ENCODE results near the gene CACNA2D1.

CACNA2D1 gene

GRCh38 chr7:82443547-82444219, at the start of gene CACNA2D1:
TSS of gene CACNA2D1 (minus strand) at chr7:82443777.
- peak; percentile 94 for DNase-seq (ENCODE audit: low read depth)
- TF ChIP-seq, protein P1, sequence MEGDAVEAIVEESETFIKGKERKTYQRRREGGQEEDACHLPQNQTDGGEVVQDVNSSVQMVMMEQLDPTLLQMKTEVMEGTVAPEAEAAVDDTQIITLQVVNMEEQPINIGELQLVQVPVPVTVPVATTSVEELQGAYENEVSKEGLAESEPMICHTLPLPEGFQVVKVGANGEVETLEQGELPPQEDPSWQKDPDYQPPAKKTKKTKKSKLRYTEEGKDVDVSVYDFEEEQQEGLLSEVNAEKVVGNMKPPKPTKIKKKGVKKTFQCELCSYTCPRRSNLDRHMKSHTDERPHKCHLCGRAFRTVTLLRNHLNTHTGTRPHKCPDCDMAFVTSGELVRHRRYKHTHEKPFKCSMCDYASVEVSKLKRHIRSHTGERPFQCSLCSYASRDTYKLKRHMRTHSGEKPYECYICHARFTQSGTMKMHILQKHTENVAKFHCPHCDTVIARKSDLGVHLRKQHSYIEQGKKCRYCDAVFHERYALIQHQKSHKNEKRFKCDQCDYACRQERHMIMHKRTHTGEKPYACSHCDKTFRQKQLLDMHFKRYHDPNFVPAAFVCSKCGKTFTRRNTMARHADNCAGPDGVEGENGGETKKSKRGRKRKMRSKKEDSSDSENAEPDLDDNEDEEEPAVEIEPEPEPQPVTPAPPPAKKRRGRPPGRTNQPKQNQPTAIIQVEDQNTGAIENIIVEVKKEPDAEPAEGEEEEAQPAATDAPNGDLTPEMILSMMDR (conservative IDR thresholded peaks at IDR 0.05; ENCODE audit: low read depth, low read length), result no peak
- H3K4me3 ChIP-seq (ENCODE audit: low read depth, low read length), result peak within 1 kb of the TSS; percentile 84

GRCh38 chr7:82481499-82482097, 38.0 kb upstream of the CACNA2D1 start:
- DNase-seq (ENCODE audit: low read depth), result peak; percentile 66
- TF ChIP-seq, protein P1 (conservative IDR thresholded peaks at IDR 0.05; ENCODE audit: low read depth, low read length), result peak; percentile 76
- H3K4me3 ChIP-seq (ENCODE audit: low read depth, low read length), result no peak overlapping the region

DNA sequence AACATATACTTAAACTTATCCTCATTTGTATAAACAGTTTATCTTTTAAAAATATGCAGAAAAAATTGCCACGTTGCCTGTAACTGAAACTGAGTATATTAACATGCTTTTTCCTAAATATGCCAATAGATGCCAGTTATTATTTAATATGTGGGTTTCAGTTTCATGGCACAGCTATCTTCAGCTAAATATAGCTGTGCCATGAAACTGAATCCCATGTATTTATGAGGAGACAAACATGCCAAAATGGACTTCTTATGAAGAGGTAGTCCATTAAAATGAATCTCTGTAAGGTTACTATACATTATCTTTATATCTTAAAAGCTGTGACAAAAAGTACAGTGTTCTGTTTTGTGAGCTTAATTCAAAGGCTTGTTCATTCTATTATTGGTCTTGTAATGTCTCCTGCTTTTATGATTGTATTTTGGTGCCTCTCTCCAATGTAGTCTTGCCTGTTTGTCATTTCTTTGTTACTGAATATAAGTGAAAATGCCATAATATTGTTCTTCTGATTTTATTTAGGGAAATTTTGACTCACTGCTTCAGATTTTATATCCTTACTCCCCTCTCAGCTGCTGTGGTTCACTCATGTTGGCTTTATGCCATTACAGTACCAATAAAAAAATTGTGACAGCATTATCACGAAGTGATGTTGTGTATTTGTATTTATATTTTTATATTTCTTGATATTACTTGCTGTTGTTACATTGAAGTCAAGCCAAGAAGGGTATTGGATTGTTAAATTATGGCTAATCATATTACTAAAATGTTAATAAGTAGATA, 34.3 kb upstream of the CACNA2D1 start:
- no peak overlapping the region for H3K4me3 ChIP-seq (ENCODE audit: low read depth, low read length)
- TF ChIP-seq, protein P1 (conservative IDR thresholded peaks at IDR 0.05; ENCODE audit: low read depth, low read length), result no peak
- no peak for DNase-seq (ENCODE audit: low read depth)

DNA sequence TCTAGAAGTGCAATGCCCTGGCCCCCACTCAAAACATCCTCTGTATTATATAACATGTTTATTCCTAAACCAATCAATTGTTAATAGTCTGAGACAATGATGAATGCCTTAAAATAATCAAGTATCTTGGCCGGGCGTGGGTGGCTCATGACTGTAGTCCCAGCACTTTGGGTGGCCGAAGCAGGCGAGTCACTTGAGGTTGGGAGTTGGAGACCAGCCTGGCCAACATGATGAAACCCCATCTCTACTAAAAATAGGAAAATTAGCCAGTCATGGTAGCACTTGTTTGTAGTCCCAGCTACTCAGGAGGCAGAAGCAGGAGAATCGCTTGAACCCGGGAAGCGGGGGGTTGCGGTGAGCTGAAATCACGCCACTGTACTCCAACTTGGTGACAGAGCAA, 29.4 kb upstream of the CACNA2D1 start:
- H3K4me3 ChIP-seq (ENCODE audit: low read depth, low read length), result no peak overlapping the region
- DNase-seq (ENCODE audit: low read depth), result no peak
- TF ChIP-seq, protein P1 (conservative IDR thresholded peaks at IDR 0.05; ENCODE audit: low read depth, low read length), result no peak

GRCh38 chr7:82471351-82472020, 27.9 kb upstream of the CACNA2D1 start:
- DNase-seq (ENCODE audit: low read depth), result no peak
- TF ChIP-seq, protein P1 (conservative IDR thresholded peaks at IDR 0.05; ENCODE audit: low read depth, low read length), result no peak
- H3K4me3 ChIP-seq (ENCODE audit: low read depth, low read length), result no peak overlapping the region

- DNase-seq (ENCODE audit: low read depth), result no peak
- TF ChIP-seq, protein P1 (conservative IDR thresholded peaks at IDR 0.05; ENCODE audit: low read depth, low read length), result no peak
- no peak overlapping the region for H3K4me3 ChIP-seq (ENCODE audit: low read depth, low read length)
These were observed 25.6 kb upstream of the CACNA2D1 start for GRCh38 chr7:82469207-82469606.
